HUDEP-2 (cell line): ENCODE data around the gene IMPACT.
A peak's percentile ranks its signal among the peaks of the same experiment; 100 is the strongest.

Experiments
- DNase-seq, 76 experiments: peaks; one replicate each; lab custom pipeline; 2025; ENCODE audit not compliant: unreplicated experiment in 76 of 76; lab: John Stamatoyannopoulos, UW

Gene IMPACT

GRCh38 chr18:24426398-24427294 lies at the start of gene IMPACT:
Gene IMPACT (plus strand): TSS chr18:24426670. CDS start chr18:24426757, 87 bp downstream.
- peak in 75 of 76 experiments; percentile 17 to 95 (median 80) for DNase-seq

DNA sequence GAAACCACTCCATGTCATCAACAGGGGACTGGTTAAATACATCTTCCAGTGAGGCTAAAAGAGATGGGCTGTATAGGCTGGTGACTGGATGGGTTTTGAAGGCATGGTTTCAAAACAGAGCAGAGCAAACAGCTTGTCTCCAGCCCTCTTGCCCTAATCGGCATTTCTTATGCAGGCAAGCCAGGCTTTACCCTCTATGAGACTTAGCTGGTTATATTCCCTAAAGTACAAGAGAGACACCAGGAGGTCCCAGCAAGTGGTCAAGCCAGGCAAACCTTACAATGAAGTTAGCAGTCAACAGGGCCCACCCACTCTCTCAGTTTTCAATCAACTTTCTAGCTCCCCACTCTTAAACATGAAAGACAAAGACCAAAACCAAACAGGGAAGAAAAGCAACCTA lies 47.9 kb upstream of the IMPACT start:
- DNase-seq: no peak

DNA sequence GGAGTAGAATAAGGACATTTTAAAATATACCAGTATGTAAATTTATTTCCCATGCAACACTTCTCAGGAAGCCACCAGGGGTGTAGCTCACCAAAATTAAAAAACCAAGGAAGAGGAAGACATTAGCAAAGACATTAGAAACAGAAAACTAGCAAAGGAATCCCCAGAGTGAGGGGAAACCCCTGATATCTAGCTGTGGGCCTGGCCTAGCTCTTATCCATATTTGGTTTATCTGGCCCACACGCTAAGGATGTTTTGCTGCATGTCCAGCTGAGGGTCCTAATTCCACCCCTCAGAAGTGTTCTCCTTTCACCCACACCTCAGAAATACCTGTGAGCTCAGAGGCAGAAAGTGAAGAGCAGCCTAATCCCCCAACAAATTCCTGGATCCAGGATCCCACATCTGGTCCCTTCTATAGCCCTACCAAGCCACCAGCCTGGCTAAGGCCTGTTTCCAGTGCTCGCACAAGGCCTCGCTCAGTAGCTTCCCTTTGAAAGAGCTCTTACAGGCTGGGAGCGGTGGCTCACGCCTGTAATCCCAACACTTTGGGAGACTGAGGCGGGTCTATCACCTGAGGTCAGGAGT lies 46.2 kb upstream of the IMPACT start:
- DNase-seq: no peak

GRCh38 chr18:24381126-24381525 lies 45.3 kb upstream of the IMPACT start:
- DNase-seq: no peak

DNA sequence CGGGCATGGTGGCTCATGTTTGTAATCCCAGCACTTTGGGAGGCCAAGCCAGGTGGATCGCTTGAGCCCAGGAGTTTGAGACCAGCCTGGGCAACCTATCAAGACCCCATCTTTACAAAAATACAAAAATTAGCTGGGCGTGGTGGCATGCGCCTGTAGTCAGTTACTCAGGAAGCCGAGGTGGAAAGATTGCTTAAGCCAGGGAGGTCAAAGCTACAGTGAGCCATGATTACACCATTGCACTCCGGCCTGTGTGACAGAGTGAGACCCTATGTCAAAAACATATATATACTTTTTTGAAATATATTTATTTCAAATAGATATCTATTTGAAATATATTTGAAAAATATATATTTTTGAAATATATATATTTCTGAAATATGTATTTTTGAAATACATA lies 39.8 kb upstream of the IMPACT start:
- DNase-seq: no peak

DNA sequence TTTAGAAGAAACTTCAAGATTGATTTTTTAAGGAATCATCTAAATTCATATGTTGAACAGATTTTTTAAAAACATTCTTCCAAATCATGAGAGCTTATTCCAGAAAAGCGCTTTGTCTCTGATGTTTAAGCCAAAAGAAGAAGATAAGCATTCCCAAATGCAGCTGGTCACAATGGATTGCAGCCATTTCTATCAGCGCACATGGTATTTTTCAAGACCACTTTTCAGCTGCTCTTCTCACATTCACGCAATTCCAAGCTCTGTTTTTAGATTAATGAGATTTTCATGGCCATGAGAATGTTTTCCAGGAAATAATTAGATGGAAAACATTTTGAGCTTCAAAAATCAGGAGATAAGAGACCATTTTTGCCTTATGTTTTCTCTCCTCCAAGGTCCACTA lies 37.5 kb upstream of the IMPACT start:
- DNase-seq: no peak

- DNase-seq: peak in 35 of 76 experiments; percentile 4 to 75 (median 38)
These were observed 31.2 kb upstream of the IMPACT start for GRCh38 chr18:24395049-24395795.

GRCh38 chr18:24396082-24396633 lies 30.3 kb upstream of the IMPACT start:
- DNase-seq: peak in 4 of 76 experiments; percentile 13 to 40 (median 25)

DNA sequence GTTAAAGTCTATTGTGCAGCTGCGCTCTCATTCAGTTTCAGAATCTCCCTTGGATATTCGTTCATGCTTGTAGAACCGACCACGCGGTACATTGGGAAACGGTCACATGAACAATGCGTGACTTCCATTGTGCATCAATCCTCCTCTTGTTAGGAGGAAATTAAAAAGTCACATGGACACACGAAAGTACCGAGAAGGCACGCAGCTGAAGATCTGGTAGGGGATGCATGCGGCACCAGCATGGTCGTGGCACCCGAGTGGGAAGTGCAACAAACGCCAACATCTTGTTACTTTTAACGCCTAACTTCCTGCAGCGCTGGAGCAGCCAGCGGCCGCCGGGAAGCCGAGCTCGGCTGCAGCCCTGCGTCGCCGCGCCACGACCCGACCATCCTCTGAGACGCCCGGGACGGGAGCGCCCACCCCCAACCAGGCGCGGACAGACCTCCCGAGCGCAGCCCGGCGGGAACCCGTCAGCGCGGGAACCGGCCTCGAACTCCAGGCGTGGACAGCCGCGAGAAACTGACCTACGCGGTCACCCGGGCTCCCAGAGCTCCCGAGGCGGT lies 29.3 kb upstream of the IMPACT start:
- peak in 67 of 76 experiments; percentile 1 to 91 (median 46) for DNase-seq

GRCh38 chr18:24397694-24398368 lies 28.6 kb upstream of the IMPACT start, which contains the start of gene OSBPL1A:
Gene OSBPL1A (minus strand): TSS chr18:24397824. CDS start chr18:24377533, 20,291 bp downstream.
- peak; percentile 40 to 99 (median 92) for DNase-seq

DNA sequence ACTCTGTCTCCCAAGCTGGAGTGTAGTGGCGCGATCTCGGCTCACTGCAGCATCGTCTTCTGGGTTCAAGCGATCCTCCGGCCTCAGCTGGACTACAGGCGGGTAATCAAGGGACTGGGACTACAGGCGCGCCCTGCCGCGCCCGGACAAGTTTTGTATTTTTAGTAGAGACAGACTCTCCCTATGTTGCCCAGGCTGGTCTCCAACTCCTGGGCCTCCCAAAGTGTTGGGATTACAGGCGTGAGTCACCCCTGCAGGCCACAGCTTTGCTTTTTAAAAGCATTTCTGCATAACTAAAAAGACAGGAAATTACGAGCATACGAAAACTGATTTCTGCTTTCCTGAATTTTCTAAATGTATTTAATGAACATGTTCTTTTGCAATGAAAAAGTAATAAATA lies 27.9 kb upstream of the IMPACT start:
- DNase-seq: no peak

GRCh38 chr18:24400587-24400986 lies 25.9 kb upstream of the IMPACT start:
- DNase-seq: no peak

DNA sequence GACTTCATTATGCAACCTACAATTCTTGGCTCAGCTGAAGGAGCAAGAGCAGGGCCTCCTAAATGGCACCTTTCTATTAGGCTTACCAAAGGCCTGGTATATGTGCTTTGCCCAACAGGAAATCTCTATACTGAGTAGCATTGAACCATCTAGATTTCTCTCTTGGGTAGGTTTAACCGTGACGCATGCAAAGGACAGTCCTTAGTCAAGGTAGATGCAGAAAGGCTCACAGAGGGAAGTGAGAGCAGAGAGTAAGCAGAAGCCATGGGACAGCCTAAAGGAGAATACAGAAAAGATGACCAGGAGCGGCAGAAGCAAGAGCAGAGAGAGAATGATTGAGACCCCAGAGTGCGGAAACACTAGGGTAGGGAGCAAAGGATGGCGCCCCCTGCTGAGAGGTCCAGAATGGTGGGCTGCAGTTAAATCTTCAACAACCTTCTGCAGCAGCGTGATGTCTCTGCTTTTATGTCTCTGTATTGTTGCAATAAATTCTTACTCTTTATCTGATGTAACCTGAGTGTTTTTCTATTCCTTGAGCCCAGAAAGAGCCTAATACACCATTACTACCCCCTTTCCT lies 24.2 kb upstream of the IMPACT start:
- DNase-seq: peak in 3 of 76 experiments; percentile 7 to 18 (median 13)

- no peak for DNase-seq
These were observed 23.4 kb upstream of the IMPACT start for GRCh38 chr18:24403076-24403475.

DNA sequence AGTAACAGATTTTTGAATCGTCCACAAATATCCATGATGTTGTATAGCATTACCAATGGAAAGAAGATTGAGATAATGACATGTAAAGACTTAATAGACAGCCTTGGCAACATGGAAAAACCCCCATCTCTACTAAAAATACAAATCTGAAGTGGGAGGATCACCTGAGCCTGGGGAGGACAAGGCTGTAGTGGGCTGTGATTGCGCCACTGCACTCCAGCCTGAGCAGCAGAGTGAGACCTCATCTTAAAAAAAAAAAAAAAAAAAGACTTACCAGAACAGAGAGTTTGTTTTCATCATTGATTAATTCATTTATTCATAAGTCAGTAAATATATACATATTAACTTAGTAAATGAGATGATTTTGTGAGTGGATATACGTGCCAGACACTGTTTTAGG lies 21.9 kb upstream of the IMPACT start:
- DNase-seq: no peak

DNA sequence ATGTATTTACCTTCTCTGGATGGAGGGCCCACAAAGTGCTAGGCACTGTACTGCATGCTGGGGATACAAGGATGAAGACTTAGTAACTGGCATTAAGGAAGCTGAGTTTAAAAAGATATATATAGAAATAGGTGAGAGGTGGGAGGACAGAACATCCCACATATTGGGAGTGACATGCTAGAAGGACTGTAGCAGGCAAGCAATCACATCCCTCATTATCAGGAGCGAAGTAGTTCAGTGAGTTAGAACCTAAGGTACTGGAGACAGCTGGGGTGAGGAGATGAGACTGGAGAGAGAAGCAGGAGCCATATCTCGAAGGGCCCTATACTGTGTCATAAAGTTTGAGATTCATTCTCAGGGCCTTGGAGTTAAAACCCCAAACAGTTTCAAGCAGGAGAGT lies 18.0 kb upstream of the IMPACT start:
- DNase-seq: no peak

GRCh38 chr18:24413148-24413547 lies 13.3 kb upstream of the IMPACT start:
- DNase-seq: no peak

DNA sequence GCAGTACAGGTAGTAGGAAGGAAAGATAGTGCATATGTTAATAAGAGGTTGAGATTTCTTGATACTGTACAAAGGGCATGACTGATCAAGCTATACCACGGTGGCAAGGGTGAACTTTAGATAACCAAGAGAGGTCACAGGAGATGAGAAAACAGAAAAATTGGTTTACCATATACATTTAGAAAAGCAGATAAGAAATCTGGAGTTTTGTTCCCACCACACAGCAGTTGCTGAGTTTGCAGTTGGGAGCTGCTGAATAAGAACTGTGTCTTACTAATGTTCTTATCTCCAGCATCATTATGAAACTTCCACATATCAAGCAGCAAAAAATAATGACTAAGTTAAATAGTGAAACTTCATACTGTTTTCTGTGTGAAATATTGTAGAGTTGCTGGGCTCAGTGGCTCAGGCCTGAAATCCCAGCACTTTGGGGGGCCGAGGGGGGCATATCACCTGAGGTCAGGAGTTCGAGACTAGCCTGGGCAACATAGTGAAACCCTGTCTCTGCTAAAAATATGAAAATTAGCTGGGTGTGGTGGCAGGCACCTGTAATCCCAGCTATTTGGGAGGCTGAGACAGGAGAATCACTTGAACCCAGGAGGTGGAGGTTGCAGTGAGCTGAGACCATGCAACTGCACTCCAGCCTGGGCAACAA lies 12.0 kb upstream of the IMPACT start:
- DNase-seq: no peak

DNA sequence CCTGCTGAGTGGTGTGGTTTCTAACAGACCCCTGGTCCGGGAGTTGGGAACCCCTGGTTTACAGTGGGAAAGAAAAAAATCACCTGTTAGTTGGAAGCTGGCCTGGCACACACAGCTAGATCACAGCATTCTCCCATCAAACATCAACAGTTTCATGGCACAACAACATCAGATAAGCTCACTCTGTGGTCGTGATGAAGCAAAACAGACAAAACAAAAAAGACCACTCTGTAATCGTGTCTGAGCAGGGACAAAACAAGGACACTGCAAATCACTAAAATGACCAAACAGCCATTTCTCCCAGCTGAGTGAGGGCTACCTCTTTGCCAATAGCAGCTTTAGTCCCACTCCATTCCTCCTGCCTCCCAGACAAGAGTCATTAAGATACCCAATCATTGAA lies 9.0 kb upstream of the IMPACT start:
- no peak for DNase-seq
